Uterus (tissue), 4 donors: ENCODE measurements around the gene AP1M2. TPM values are rescaled to one million over a fixed set of nuclear protein-coding genes. Genes with fewer than 3 reads are reported as not detected.
"Not testable (repeated sequence)": the region's sequence is repeated elsewhere in the genome, so short reads cannot be mapped to it uniquely, and the experiment has no call there.

Source experiments
- DNase-seq, 2 donors: peaks; one replicate each; pipeline ENCODE4 v3.0.0-alpha.2; 2019 to 2020
- H3K27ac ChIP-seq, 2 donors: fragments of 200-600 bp; sonication (generic); 1 replicate in 1 of 2; 2 replicates in 1 of 2; pipeline ENCODE4 v1.5.1; 2016 to 2018
- H3K27me3 ChIP-seq, 2 donors: fragments of 200-600 bp; sonication (generic); one replicate each; pipeline ENCODE4 v1.5.1; 2018 to 2019; ENCODE audit warnings: control low read depth in 1 of 2
- H3K36me3 ChIP-seq, 2 donors: fragments of 200-600 bp; sonication (generic); one replicate each; pipeline ENCODE4 v1.5.1; 2019; ENCODE audit warnings: control low read depth in 1 of 2
- H3K4me1 ChIP-seq, 2 donors: fragments of 200-600 bp; sonication (generic); one replicate each; pipeline ENCODE4 v1.5.1; 2018 to 2019; ENCODE audit warnings: control low read depth in 1 of 2
- H3K4me3 ChIP-seq, 2 donors: fragments of 200-600 bp; sonication (generic); 1 replicate in 1 of 2; 2 replicates in 1 of 2; pipeline ENCODE4 v1.5.1; 2018 to 2019; ENCODE audit warnings: mild to moderate bottlenecking in 1 of 2
- H3K9me3 ChIP-seq, 2 donors: fragments of 200-600 bp; sonication (generic); one replicate each; pipeline ENCODE4 v1.5.1; 2019; ENCODE audit warnings: control low read depth in 1 of 2
- CTCF ChIP-seq, 4 experiments: fragments of 200-600 bp in 2 of 4; fragments of 450-650 bp in 2 of 4; sonication (generic) in 2 of 4; IDR thresholded peaks; one replicate each; pipeline ENCODE4 v1.5.1; 2016 to 2019; ENCODE audit warnings: antibody characterized with exemption in 4 of 4, mild to moderate bottlenecking in 2 of 4, moderate library complexity in 1 of 4
- POLR2A ChIP-seq, 2 donors: fragments of 450-650 bp; IDR thresholded peaks; one replicate each; pipeline ENCODE4 v1.6.1; 2016; ENCODE audit warnings: antibody characterized with exemption in 2 of 2, mild to moderate bottlenecking in 1 of 2, moderate library complexity in 1 of 2
- intact Hi-C: fragments of 100-400 bp; cut with DNase I; formaldehyde crosslinking; loops from one replicate; pipeline ENCODE4 v1.15.1; 2023; ENCODE audit warnings: low total_unique reads
- total RNA-seq, 4 donors: library from RNA; depleted of rRNA in 3 of 4; stranded (reverse); fragments of >200 nt in 3 of 4; gene quantifications; one replicate each; pipeline versions ENCODE4 v1.1.0 to v1.2.4, GENCODE V29; 2014 to 2023
- donor health status: DM: yes; HTN: yes; CAD: no.

Gene AP1M2
- total RNA-seq, 4 donors from 2014 or later = 14.9 to 16.7 TPM; not detected in 2

GRCh38 chr19:10551698-10552301, 35.3 kb downstream of the AP1M2 start:
- Histone ChIP-seq H3K27me3 (no peaks in the 10 kb centered on the region), H3K4me3 (no peak overlapping the region), H3K27ac (no peak overlapping the region), H3K36me3 (no peaks in the 10 kb centered on the region), H3K4me1 (no peaks in the 10 kb centered on the region), H3K9me3 (no peaks in the 10 kb centered on the region)
- no peak for DNase-seq
- TF ChIP-seq POLR2A (IDR thresholded peaks at IDR 0.05) (no peak), CTCF (IDR thresholded peaks at IDR 0.05) (no peak)
- intact Hi-C loops = no loop called here

GRCh38 chr19:10551006-10551405, 36.1 kb downstream of the AP1M2 start:
- H3K9me3 ChIP-seq, DNase-seq, H3K4me1 ChIP-seq, H3K36me3 ChIP-seq, intact Hi-C loops, H3K27me3 ChIP-seq, H3K27ac ChIP-seq, H3K4me3 ChIP-seq: not testable (repeated sequence)

- no peak for DNase-seq
- H3K4me3 ChIP-seq = no peak overlapping the region
- H3K36me3 ChIP-seq = no peaks in the 10 kb centered on the region
Measured at GRCh38 chr19:10550336-10550735, 36.8 kb downstream of the AP1M2 start.

GRCh38 chr19:10549733-10550132, 37.4 kb downstream of the AP1M2 start:
- intact Hi-C loops = no loop called here
- Histone ChIP-seq H3K27me3 (no peaks in the 10 kb centered on the region), H3K36me3 (no peaks in the 10 kb centered on the region), H3K27ac (no peak overlapping the region), H3K4me1 (peaks cover 0 to 4% of the 10 kb centered on the region in 2 donors), H3K9me3 (no peaks in the 10 kb centered on the region), H3K4me3 (no peak overlapping the region)
- no peak for DNase-seq
- TF ChIP-seq POLR2A (IDR thresholded peaks at IDR 0.05) (no peak), CTCF (IDR thresholded peaks at IDR 0.05) (no peak)

More at GRCh38 chr19:10550336-10550735, 36.8 kb downstream of the AP1M2 start:
- Histone ChIP-seq H3K4me1 (peaks cover 0 to 3% of the 10 kb centered on the region in 2 donors), H3K27me3 (no peaks in the 10 kb centered on the region), H3K9me3 (no peaks in the 10 kb centered on the region), H3K27ac (no peak overlapping the region)
- intact Hi-C loops = no loop called here
- TF ChIP-seq CTCF (IDR thresholded peaks at IDR 0.05) = no peak
- TF ChIP-seq POLR2A (IDR thresholded peaks at IDR 0.05) = no peak

- no peak overlapping the region for H3K4me3 ChIP-seq
- H3K36me3 ChIP-seq = no peaks in the 10 kb centered on the region
- no peaks in the 10 kb centered on the region for H3K27me3 ChIP-seq
- peaks cover 0 to 4% of the 10 kb centered on the region in 2 donors for H3K4me1 ChIP-seq
- intact Hi-C loops = no loop called here
- no peak overlapping the region for H3K27ac ChIP-seq
- H3K9me3 ChIP-seq = no peaks in the 10 kb centered on the region
- TF ChIP-seq POLR2A (IDR thresholded peaks at IDR 0.05) (no peak), CTCF (IDR thresholded peaks at IDR 0.05) (no peak)
- DNase-seq = no peak
Measured at GRCh38 chr19:10548746-10549276, 38.3 kb downstream of the AP1M2 start.
